ENCODE measurements around the gene SLC4A1AP.
"Not testable (repeated sequence)": the region's sequence is repeated elsewhere in the genome, so short reads cannot be mapped to it uniquely, and the experiment has no call there.

Gene SLC4A1AP

GRCh38 chr2:27624943-27625342 lies 38.7 kb upstream of the SLC4A1AP start:
- TF ChIP-seq MAX (IDR thresholded peaks at IDR 0.05; ENCODE audit: low read depth, low read length): no peak
- TF ChIP-seq MYC (IDR thresholded peaks at IDR 0.05; ENCODE audit: low read depth, low read length): no peak
- TF ChIP-seq POLR2A (IDR thresholded peaks at IDR 0.05; ENCODE audit: extremely low read depth, insufficient read length): no peak
- TF ChIP-seq, protein P1, sequence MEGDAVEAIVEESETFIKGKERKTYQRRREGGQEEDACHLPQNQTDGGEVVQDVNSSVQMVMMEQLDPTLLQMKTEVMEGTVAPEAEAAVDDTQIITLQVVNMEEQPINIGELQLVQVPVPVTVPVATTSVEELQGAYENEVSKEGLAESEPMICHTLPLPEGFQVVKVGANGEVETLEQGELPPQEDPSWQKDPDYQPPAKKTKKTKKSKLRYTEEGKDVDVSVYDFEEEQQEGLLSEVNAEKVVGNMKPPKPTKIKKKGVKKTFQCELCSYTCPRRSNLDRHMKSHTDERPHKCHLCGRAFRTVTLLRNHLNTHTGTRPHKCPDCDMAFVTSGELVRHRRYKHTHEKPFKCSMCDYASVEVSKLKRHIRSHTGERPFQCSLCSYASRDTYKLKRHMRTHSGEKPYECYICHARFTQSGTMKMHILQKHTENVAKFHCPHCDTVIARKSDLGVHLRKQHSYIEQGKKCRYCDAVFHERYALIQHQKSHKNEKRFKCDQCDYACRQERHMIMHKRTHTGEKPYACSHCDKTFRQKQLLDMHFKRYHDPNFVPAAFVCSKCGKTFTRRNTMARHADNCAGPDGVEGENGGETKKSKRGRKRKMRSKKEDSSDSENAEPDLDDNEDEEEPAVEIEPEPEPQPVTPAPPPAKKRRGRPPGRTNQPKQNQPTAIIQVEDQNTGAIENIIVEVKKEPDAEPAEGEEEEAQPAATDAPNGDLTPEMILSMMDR (IDR thresholded peaks at IDR 0.05; ENCODE audit: low read depth, low read length): no peak
- no peak overlapping the region for H3K4me3 ChIP-seq (ENCODE audit: low read depth, low read length)
- DNase-seq (ENCODE audit: low read depth): no peak

DNA sequence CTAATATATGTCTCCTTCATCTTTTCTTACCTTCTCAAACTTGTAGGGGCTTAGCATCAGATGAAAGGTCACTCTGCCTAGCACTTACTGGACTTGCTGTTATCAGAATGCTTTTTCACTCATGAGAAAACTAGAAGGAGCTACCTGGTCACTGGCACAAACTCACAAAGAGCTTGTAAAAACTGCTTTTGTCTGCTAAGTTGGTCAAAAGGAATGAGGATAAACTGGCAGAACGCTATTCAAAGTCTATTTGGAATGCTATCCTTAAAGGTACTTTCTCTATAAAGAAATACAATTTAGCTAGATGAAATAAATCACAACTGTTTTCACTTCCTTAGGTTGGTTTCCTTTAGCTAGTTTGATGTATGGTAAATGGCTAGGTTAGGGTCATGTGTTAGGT lies 37.4 kb upstream of the SLC4A1AP start:
- H3K4me3 ChIP-seq (ENCODE audit: low read depth, low read length); DNase-seq (ENCODE audit: low read depth): not testable (repeated sequence)

DNA sequence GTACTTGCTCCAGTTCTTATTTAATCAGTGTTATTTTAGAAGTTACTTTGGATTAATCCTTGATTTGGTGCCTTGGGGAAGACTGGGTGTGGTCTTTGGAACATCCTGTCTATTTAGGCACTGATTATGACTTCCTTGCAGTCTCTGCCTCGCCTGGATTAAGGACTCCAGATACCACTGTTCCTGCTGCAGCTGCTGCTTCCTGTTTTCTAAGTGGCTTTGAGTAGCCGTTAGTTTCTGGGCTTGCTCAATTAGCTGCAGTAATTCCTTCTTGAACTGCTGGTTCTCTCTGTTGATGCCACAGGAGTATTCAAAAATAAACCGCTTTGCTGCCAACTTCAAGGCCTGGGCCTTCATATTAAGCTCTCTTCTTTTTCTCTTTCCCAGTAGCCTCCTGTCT lies 36.8 kb upstream of the SLC4A1AP start:
- peak; percentile 74 for DNase-seq (ENCODE audit: low read depth)

DNA sequence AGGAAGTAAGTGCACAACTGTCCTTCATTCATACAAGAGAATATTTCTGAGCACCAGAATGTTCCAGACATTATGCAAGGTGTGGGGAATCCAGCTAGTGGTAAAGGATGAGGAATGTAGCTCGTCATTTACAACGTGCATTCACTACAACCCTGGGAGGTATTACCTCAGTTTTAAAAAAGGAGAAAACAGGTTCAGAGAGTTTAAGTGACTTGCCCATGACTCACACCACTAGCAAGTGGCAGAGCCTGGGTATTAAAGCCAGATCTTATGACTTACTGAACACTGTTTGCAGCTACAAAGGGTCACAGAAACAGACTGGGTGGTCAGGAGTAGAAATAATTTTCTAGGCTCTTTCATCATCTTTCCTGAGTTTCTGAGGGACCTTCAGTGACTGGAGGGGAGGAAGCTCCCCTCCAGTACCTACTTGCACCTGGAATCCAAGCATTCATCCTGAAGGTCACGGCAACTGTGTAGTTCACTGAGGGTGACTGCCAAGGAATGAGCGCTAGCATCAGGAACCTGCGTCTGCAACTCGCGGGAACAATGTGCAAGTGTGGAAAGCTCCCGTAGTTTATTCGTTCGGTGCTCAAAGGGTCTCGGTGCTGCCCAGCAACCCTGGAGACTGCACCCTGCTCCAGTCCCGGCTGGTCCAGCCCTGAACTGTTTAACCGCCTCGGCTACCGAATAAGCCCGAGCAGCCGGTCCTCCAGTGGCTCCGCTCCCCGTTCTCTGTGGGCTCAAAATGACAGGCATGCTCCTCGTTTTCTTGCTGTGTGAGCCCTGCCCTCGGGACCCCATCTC lies 35.5 kb upstream of the SLC4A1AP start:
- DNase-seq (ENCODE audit: low read depth): peak; percentile 77
- H3K4me3 ChIP-seq (ENCODE audit: low read depth, low read length): peak overlapping the region; percentile 97
- TF ChIP-seq POLR2A (IDR thresholded peaks at IDR 0.05; ENCODE audit: extremely low read depth, insufficient read length) (no peak), MAX (IDR thresholded peaks at IDR 0.05; ENCODE audit: low read depth, low read length) (no peak), MYC (IDR thresholded peaks at IDR 0.05; ENCODE audit: low read depth, low read length) (no peak)
- TF ChIP-seq, protein P1 (IDR thresholded peaks at IDR 0.05; ENCODE audit: low read depth, low read length): no peak

More for the DNA sequence above, 36.8 kb upstream of the SLC4A1AP start:
- not testable (repeated sequence) for H3K4me3 ChIP-seq (ENCODE audit: low read depth, low read length)

GRCh38 chr2:27628767-27629709 lies 34.7 kb upstream of the SLC4A1AP start, which contains the start of the genes CCDC121 and GPN1:
Gene CCDC121, minus strand, starts transcription at chr2:27629012. Its CDS starts 1,213 bp downstream, at chr2:27627799.
Gene GPN1, plus strand, starts transcription at chr2:27629050. Its CDS starts 9 bp downstream, at chr2:27629059.
- H3K4me3 ChIP-seq (ENCODE audit: low read depth, low read length): peak within 1 kb of the TSS; percentile 97
- TF ChIP-seq MAX (IDR thresholded peaks at IDR 0.05; ENCODE audit: low read depth, low read length) (peak; percentile 86), MYC (IDR thresholded peaks at IDR 0.05; ENCODE audit: low read depth, low read length) (peak; percentile 83), POLR2A (IDR thresholded peaks at IDR 0.05; ENCODE audit: extremely low read depth, insufficient read length) (peak; percentile 85)
- TF ChIP-seq, protein P1 (IDR thresholded peaks at IDR 0.05; ENCODE audit: low read depth, low read length): no peak
- DNase-seq (ENCODE audit: low read depth): peak; percentile 98

DNA sequence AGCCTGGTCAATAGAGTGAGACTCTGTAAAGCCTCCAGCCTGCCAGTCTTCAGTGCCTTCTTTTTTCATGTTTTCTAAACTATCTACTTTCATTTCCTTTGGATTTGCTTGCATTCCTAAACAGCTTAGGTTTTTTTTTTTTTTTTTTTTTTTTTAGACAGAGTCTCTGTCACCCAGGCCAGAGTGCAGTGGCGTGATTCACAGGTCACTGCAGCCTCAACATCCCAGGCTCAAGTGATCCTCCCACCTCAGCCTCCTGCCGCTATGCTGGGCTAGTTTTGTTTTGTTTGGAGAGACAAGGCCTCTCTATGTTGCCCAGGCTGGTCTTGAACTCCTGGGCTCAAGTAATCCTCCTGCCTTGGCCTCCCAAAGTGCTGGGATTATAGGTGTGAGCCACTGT lies 33.4 kb upstream of the SLC4A1AP start:
- DNase-seq (ENCODE audit: low read depth); H3K4me3 ChIP-seq (ENCODE audit: low read depth, low read length): not testable (repeated sequence)

GRCh38 chr2:27634291-27634690 lies 29.4 kb upstream of the SLC4A1AP start:
- TF ChIP-seq, protein P1 (IDR thresholded peaks at IDR 0.05; ENCODE audit: low read depth, low read length): no peak
- no peak for TF ChIP-seq MAX (IDR thresholded peaks at IDR 0.05; ENCODE audit: low read depth, low read length)
- TF ChIP-seq POLR2A (IDR thresholded peaks at IDR 0.05; ENCODE audit: extremely low read depth, insufficient read length): no peak
- TF ChIP-seq MYC (IDR thresholded peaks at IDR 0.05; ENCODE audit: low read depth, low read length): no peak

More at GRCh38 chr2:27634291-27634690, 29.4 kb upstream of the SLC4A1AP start:
- DNase-seq (ENCODE audit: low read depth): no peak
- no peak overlapping the region for H3K4me3 ChIP-seq (ENCODE audit: low read depth, low read length)

Measured in NB4 (cell line).